Kidney epithelial cell (primary cell): ENCODE results near the gene C1orf159. TPM values are rescaled to one million over a fixed set of nuclear protein-coding genes. Genes with fewer than 3 reads are reported as not detected.

Source experiments
- DNase-seq: peaks from one replicate; pipeline ENCODE4 v3.0.0-alpha.2; 2010; ENCODE audit warnings: low read depth
- H3K27me3 ChIP-seq: 2 replicates; pipeline ENCODE4 v1.6.0; 2011; ENCODE audit warnings: low read length; ENCODE audit not compliant: control insufficient read depth, insufficient read depth
- H3K36me3 ChIP-seq: 2 replicates; pipeline ENCODE4 v1.5.1; 2011; ENCODE audit warnings: low read length; ENCODE audit not compliant: control insufficient read depth, insufficient read depth
- H3K4me3 ChIP-seq: 2 replicates; pipeline ENCODE4 v1.5.1; 2011; ENCODE audit warnings: low read depth, mild to moderate bottlenecking, control low read depth, low read length
- total RNA-seq: library from RNA; depleted of rRNA; stranded (reverse); fragments of >200 nt; gene quantifications from 2 replicates; pipeline ENCODE4 v1.2.3, GENCODE V29; 2015
- TF ChIP-seq, protein P1 (sequence below): IDR thresholded peaks from 2 replicates; pipeline ENCODE4 v1.5.1; 2011; ENCODE audit warnings: mild to moderate bottlenecking, moderate library complexity, low read length, control low read depth, inconsistent platforms; ENCODE audit not compliant: insufficient read depth, poor library complexity, severe bottlenecking

The C1orf159 gene
- total RNA-seq, 1 donor from 2014 or later, result 20.3 TPM

- no peaks in the 10 kb centered on the region for H3K36me3 ChIP-seq
- no peak for DNase-seq
- TF ChIP-seq, protein P1, sequence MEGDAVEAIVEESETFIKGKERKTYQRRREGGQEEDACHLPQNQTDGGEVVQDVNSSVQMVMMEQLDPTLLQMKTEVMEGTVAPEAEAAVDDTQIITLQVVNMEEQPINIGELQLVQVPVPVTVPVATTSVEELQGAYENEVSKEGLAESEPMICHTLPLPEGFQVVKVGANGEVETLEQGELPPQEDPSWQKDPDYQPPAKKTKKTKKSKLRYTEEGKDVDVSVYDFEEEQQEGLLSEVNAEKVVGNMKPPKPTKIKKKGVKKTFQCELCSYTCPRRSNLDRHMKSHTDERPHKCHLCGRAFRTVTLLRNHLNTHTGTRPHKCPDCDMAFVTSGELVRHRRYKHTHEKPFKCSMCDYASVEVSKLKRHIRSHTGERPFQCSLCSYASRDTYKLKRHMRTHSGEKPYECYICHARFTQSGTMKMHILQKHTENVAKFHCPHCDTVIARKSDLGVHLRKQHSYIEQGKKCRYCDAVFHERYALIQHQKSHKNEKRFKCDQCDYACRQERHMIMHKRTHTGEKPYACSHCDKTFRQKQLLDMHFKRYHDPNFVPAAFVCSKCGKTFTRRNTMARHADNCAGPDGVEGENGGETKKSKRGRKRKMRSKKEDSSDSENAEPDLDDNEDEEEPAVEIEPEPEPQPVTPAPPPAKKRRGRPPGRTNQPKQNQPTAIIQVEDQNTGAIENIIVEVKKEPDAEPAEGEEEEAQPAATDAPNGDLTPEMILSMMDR, result no peak
- H3K4me3 ChIP-seq, result no peak overlapping the region
- H3K27me3 ChIP-seq, result peaks cover 3% of the 10 kb centered on the region
Measured at GRCh38 chr1:1075148-1075935, 40.5 kb downstream of the C1orf159 start.

GRCh38 chr1:1074631-1075147 is 41.2 kb downstream of the C1orf159 start:
- DNase-seq, result no peak
- Histone ChIP-seq H3K36me3 (no peaks in the 10 kb centered on the region), H3K4me3 (no peak overlapping the region), H3K27me3 (peaks cover 3% of the 10 kb centered on the region)
- TF ChIP-seq, protein P1, result no peak

DNA sequence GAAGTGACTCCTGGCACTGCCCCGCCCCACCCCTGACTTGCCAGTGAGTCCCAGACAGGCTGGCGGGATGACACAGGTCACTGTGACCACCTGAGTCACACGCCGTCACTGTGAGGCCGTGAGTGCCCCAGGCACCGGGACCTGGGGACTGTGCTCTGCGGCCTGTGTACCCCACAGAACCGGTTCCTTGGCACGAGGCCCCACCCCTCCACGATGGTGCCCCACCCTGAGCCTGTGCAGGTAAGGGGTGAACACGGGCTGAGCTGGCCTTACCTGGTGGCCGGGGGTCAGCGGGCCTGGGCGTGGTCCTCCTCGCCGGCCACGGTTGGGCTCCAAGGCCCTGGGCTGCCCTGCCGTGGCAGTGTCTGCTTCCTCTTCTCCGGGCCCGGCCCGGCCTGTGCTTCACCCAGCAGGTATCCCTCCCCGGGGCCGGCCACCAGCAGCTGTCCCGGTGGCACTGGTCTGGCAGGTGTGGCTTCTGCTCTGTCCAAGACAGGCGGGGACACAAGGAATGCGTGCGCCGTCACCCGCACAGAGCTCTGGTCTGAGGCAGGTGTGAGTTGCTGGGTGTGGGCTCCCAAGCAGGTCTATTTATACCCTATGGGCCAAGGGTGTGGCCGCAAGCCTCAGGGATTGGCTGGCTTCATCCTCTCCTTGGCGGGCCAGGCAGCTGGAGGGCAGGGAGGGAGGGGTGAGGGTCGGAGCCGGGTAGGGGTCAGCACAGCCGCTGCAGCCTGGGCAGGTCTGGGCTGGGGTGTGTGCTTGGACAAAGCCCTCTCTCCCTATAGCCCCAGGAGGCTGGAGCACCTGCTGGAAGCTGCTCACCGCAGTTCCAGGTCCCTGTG is 41.9 kb downstream of the C1orf159 start, which contains the start of gene RNF223:
TSS of gene RNF223 (minus strand) at position 564 of the 845 bp plus-strand sequence. CDS start 1,740 bp downstream, outside the sequence.
- no peak for DNase-seq
- H3K27me3 ChIP-seq, result peaks cover 3% of the 10 kb centered on the region
- no peak within 1 kb of the TSS for H3K4me3 ChIP-seq
- H3K36me3 ChIP-seq, result no peaks in the 10 kb centered on the region
- TF ChIP-seq, protein P1, result no peak

DNA sequence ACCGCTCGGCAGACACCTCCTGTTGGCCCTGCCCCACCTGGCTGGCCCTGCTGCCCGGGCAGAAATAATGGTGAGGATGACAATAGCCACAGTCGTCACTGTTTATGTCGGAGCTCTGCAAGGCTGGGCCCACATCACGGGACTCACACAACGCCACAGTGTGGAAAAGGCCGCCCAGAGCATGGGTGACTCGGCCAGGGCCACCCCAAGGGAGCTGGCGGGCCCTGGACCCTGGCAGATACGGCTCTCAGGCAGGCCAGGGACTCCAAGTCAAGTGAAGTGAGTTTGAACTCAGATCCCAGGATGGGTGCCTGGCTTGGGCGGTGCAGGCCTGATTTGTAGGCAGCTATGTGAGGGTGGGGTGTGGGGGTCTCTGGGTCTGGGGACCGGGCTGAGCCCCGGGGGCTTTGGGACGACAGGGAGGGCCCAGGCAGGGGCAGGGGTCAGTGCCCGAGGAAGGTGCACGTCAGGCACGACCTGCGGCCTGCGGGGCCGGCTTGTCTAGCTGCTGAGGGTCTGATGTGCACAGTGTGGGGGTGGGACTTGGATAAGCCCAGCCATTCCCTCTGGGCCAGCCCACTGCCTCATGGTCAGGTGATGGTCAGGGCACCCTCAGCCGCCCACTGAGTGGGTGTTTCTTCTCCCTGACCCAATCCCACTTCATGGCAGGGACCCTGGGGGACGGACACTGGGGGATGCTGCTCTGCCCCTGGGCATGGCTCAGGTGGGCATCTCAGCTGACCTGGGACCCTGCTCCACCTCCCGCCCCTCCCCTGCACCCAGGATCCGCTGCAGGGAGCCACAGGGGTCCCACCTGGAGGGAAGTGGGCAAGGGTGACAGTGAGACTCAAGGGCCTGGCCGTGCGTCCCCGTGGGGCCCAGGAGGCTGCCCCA is 42.8 kb downstream of the C1orf159 start:
- Histone ChIP-seq H3K27me3 (peaks cover 3% of the 10 kb centered on the region), H3K4me3 (no peak overlapping the region), H3K36me3 (no peaks in the 10 kb centered on the region)
- TF ChIP-seq, protein P1, result no peak
- no peak for DNase-seq

- no peak for DNase-seq
- TF ChIP-seq, protein P1, result no peak
- H3K36me3 ChIP-seq, result no peaks in the 10 kb centered on the region
- H3K4me3 ChIP-seq, result no peak overlapping the region
- H3K27me3 ChIP-seq, result peaks cover 3% of the 10 kb centered on the region
Measured at GRCh38 chr1:1072299-1072848, 43.5 kb downstream of the C1orf159 start.
